Kidney (tissue), 14 donors: ENCODE results near the gene IL20. TPM values are rescaled to one million over a fixed set of nuclear protein-coding genes. Genes with fewer than 3 reads are reported as not detected.

Experiments used
- DNase-seq, 5 donors: peaks; one replicate each; pipeline ENCODE4 v3.0.0-alpha.2; 2013 to 2020
- FAIRE-seq: peaks from 2 replicates; lab custom pipeline; 2012; peaks lifted over from hg19 to GRCh38; lab: Jason Lieb, UNC
- H3K27ac ChIP-seq, 2 donors: one replicate each; pipeline ENCODE4 v1.7.0; 2013; ENCODE audit warnings: low read depth in 2 of 2, low read length in 2 of 2, inconsistent platforms in 1 of 2
- H3K27me3 ChIP-seq: one replicate; pipeline ENCODE4 v1.7.1; 2013; ENCODE audit warnings: low read length, inconsistent platforms; ENCODE audit not compliant: control insufficient read depth, insufficient read depth
- H3K36me3 ChIP-seq, 3 donors: one replicate each; pipeline versions ENCODE4 v1.7.0 to v1.7.1; 2013; ENCODE audit warnings: low read length in 3 of 3, control low read depth in 1 of 3, inconsistent platforms in 1 of 3; ENCODE audit not compliant: insufficient read depth in 3 of 3, control insufficient read depth in 2 of 3
- H3K4me1 ChIP-seq, 3 donors: one replicate each; pipeline versions ENCODE4 v1.7.0 to v1.7.1; 2013; ENCODE audit warnings: low read length in 3 of 3, inconsistent platforms in 1 of 3, low read depth in 1 of 3; ENCODE audit not compliant: control insufficient read depth in 2 of 3, insufficient read depth in 2 of 3
- H3K4me3 ChIP-seq, 3 donors: one replicate each; pipeline versions ENCODE4 v1.7.0 to v1.8.1; 2013; ENCODE audit warnings: low read length in 3 of 3, control low read depth in 1 of 3, inconsistent platforms in 1 of 3
- H3K9ac ChIP-seq, 3 donors: one replicate each; pipeline versions ENCODE4 v1.7.0 to v1.7.1; 2013; ENCODE audit warnings: low read length in 3 of 3, control low read depth in 1 of 3, inconsistent platforms in 1 of 3
- H3K9me3 ChIP-seq, 3 donors: one replicate each; pipeline versions ENCODE4 v1.7.0 to v1.7.1; 2013; ENCODE audit warnings: low read length in 3 of 3, control low read depth in 1 of 3, inconsistent platforms in 1 of 3; ENCODE audit not compliant: control insufficient read depth in 2 of 3, insufficient read depth in 1 of 3
- intact Hi-C: fragments of 100-400 bp; cut with DNase I; formaldehyde crosslinking; loops from one replicate; pipeline ENCODE4 v1.11.1; 2022
- polyA plus RNA-seq: library from polyadenylated mRNA; stranded (reverse); fragments of 350-450 nt; fragmentation: Illumina TruSeq; extraction: RNeasy Lipid Tissue Mini Kit (QIAGEN cat#74804); gene quantifications from one replicate; pipeline ENCODE4 v1.2.3, GENCODE V29; 2014; ENCODE audit warnings: low read depth, low replicate concordance; ENCODE audit not compliant: insufficient read depth
- total RNA-seq: library from RNA; stranded (reverse); fragmentation: NEBNext Ultra II Directional; extraction: Animal tissue kit (Norgen Biotek cat#: 25700); gene quantifications from one replicate; pipeline ENCODE4 v1.2.1, GENCODE V29; 2021
- TF ChIP-seq, protein P1 (sequence below): IDR thresholded peaks from 3 replicates; pipeline ENCODE4 v1.5.1; 2012; ENCODE audit warnings: mild to moderate bottlenecking, moderate library complexity, borderline replicate concordance; ENCODE audit not compliant: insufficient read depth; ENCODE audit errors: extremely low read depth
- donor health status: control.
- donor health status: control.
- donor health status: control.
- donor health status: control.
- donor health status: control.
- donor health status: DM: yes; HTN: yes; CAD: no.
- donor health status: Normal renal cell carcinoma (clear cell type).

Gene IL20
- total and polyA plus RNA-seq, 2 donors from 2014 or later = not detected

DNA sequence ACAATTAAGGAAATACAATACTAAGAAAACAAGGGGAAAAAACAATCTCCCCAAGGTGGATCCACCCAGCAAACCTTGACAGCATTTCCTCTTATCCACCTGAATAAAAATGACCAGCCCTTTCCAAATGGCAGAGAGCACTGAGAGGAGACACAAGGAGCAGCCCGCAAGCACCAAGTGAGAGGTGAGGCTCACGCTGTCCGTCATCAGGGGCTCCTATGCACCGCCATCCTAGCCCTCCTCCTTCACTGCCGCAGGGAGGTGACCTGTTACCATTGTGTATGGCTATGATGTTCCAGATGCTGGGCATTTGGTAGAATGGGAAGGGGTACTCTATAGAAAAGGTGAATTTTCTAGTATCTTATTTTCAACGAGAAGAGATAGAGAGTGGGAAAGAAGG, 31.2 kb upstream of the IL20 start:
- TF ChIP-seq, protein P1, sequence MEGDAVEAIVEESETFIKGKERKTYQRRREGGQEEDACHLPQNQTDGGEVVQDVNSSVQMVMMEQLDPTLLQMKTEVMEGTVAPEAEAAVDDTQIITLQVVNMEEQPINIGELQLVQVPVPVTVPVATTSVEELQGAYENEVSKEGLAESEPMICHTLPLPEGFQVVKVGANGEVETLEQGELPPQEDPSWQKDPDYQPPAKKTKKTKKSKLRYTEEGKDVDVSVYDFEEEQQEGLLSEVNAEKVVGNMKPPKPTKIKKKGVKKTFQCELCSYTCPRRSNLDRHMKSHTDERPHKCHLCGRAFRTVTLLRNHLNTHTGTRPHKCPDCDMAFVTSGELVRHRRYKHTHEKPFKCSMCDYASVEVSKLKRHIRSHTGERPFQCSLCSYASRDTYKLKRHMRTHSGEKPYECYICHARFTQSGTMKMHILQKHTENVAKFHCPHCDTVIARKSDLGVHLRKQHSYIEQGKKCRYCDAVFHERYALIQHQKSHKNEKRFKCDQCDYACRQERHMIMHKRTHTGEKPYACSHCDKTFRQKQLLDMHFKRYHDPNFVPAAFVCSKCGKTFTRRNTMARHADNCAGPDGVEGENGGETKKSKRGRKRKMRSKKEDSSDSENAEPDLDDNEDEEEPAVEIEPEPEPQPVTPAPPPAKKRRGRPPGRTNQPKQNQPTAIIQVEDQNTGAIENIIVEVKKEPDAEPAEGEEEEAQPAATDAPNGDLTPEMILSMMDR = no peak
- H3K27me3 ChIP-seq = no peaks in the 10 kb centered on the region
- H3K36me3 ChIP-seq = no peaks in the 10 kb centered on the region
- no peaks in the 10 kb centered on the region for H3K9me3 ChIP-seq
- intact Hi-C loops = no loop called here
- no peak overlapping the region for H3K27ac ChIP-seq
- H3K9ac ChIP-seq = no peak overlapping the region
- FAIRE-seq (no peak), DNase-seq (no peak)
- H3K4me3 ChIP-seq = no peak overlapping the region
- peaks cover 0 to 5% (median 0%) of the 10 kb centered on the region in 3 donors for H3K4me1 ChIP-seq

DNA sequence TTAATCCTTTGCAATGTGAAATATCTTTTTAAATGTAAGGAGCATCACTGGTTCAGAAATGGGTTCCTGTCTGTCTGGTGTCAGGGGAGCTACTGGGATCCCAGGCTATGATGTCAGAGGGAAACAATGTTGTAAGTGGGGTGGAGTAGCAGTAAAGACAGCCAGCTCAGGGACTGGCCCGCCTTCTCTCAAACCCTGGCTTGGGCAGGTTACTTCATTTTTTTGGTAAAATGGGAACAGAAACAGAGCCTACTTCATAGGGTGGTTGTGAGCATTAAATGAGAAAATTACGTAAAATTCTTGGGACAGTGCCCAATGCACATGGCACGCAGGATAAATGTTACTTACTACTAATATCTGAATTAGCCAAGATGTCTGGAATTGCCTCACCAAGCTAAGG, 30.7 kb upstream of the IL20 start:
- no peaks in the 10 kb centered on the region for H3K27me3 ChIP-seq
- H3K4me1 ChIP-seq = peaks cover 0 to 5% (median 0%) of the 10 kb centered on the region in 3 donors
- DNase-seq = no peak
- H3K4me3 ChIP-seq = no peak overlapping the region
- no peaks in the 10 kb centered on the region for H3K36me3 ChIP-seq
- no peak overlapping the region for H3K27ac ChIP-seq
- intact Hi-C loops = no loop called here
- H3K9me3 ChIP-seq = no peaks in the 10 kb centered on the region
- TF ChIP-seq, protein P1 = no peak
- no peak overlapping the region for H3K9ac ChIP-seq
- no peak for FAIRE-seq

DNA sequence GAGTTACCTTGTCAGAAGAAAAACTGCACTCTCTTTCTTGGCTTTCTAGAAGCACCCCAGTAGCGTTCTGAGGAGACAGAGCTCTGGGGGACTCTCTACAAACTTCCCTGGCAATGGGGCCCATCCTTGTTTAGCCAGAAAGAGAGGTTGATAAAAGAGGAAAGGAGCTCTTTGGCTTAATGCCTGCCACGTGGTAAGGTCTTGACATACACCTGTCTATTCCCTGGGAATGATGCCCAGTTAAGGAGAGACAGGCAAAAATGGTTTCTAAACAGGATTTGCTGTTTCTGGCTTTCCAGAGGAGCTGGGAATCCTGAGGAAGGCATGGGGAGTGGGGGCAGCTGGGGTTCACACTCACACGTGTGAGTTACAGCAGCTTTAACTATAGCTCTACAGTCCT, 30.2 kb upstream of the IL20 start:
- FAIRE-seq = no peak
- H3K27me3 ChIP-seq = no peaks in the 10 kb centered on the region
- H3K36me3 ChIP-seq = no peaks in the 10 kb centered on the region
- no peak overlapping the region for H3K27ac ChIP-seq
- no peak for DNase-seq
- H3K4me1 ChIP-seq = peaks cover 0 to 5% (median 0%) of the 10 kb centered on the region in 3 donors
- TF ChIP-seq, protein P1 = no peak
- H3K9ac ChIP-seq = no peak overlapping the region
- no peaks in the 10 kb centered on the region for H3K9me3 ChIP-seq
- H3K4me3 ChIP-seq = no peak overlapping the region
- intact Hi-C loops = no loop called here

DNA sequence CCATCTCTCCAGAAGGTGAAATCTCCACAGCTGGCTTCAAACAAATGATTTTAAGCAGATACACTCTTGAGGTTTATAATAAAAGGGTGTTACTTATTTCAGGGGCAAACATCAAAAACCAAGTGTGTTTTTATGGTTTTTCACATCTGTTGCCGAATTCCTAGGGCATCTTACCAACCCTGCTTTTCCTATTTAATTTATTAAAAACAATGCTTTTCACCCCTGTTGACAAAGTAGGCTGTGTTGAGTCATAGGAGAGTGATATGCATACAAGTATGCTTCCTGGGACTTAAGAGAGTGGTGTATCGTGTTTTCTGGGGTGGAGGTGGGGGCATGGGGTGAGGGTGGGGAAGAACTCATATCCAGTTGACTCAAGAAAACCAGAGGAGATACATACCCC, 29.3 kb upstream of the IL20 start:
- no peaks in the 10 kb centered on the region for H3K27me3 ChIP-seq
- no peaks in the 10 kb centered on the region for H3K36me3 ChIP-seq
- no peak overlapping the region for H3K4me3 ChIP-seq
- H3K9me3 ChIP-seq = no peaks in the 10 kb centered on the region
- H3K4me1 ChIP-seq = peaks cover 0 to 5% (median 0%) of the 10 kb centered on the region in 3 donors
- no peak for DNase-seq
- no peak overlapping the region for H3K27ac ChIP-seq
- FAIRE-seq = no peak
- intact Hi-C loops = no loop called here
- no peak overlapping the region for H3K9ac ChIP-seq
- TF ChIP-seq, protein P1 = no peak
